SK-N-MC (cell line): Measurements from ENCODE around the gene KLHL29.

Experiments used
- EZH2 ChIP-seq: fragments of 200-600 bp; sonication (generic); IDR thresholded peaks from one replicate; pipeline ENCODE4 v1.6.1; 2017; ENCODE audit warnings: antibody characterized with exemption
- FOXP2 ChIP-seq: optimal IDR thresholded peaks from 2 replicates; pipeline ENCODE3; 2011; ENCODE audit warnings: mild to moderate bottlenecking, moderate library complexity; ENCODE audit not compliant: insufficient read depth; ENCODE audit errors: extremely low read length, control extremely low read depth
- POLR2AphosphoS5 ChIP-seq: IDR thresholded peaks from 2 replicates; pipeline ENCODE4 v1.6.1; 2012; ENCODE audit warnings: mild to moderate bottlenecking, low read depth, low read length, borderline replicate concordance

DNA sequence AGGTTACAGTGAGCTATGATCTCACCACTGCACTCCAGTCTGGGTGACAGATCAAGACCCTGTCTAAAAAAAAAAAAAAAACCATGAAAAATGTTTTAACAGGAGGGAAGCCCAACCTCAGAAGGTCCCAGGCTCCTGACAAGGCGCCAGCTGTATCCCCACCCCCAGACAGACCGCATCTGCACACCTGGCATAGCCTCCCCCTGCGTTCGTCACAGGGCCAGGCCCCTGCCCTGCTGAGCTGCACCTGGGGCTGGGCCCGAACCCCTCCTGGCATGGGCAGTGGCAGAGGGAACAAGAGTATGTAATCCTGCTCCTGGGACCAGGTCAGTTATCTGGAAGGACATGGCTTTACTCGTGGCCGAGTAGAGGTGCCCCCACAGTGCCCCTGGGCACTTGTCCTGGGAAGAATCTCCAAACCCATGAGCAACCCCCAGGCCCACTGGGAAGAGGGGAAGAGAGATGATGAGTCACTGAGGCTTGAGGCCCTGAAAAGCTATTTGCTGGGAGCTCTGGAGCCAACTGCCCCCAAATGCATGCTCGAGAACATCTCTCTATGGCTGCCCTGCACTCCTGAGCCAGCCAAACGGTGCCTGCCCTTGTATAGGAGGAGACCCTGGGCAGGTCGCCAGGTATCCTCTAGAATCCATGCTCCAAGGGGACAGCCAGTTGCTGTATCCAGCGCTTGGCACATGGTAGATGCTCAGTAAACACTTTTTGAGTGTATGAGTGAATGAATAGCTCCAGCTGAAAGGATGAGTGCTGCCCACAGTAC, 276.5 kb downstream of the KLHL29 start:
- no peak for TF ChIP-seq EZH2
- no peak for TF ChIP-seq POLR2AphosphoS5
- no peak for TF ChIP-seq FOXP2
